ENCODE results near the gene SCARB1.

SCARB1 gene

DNA sequence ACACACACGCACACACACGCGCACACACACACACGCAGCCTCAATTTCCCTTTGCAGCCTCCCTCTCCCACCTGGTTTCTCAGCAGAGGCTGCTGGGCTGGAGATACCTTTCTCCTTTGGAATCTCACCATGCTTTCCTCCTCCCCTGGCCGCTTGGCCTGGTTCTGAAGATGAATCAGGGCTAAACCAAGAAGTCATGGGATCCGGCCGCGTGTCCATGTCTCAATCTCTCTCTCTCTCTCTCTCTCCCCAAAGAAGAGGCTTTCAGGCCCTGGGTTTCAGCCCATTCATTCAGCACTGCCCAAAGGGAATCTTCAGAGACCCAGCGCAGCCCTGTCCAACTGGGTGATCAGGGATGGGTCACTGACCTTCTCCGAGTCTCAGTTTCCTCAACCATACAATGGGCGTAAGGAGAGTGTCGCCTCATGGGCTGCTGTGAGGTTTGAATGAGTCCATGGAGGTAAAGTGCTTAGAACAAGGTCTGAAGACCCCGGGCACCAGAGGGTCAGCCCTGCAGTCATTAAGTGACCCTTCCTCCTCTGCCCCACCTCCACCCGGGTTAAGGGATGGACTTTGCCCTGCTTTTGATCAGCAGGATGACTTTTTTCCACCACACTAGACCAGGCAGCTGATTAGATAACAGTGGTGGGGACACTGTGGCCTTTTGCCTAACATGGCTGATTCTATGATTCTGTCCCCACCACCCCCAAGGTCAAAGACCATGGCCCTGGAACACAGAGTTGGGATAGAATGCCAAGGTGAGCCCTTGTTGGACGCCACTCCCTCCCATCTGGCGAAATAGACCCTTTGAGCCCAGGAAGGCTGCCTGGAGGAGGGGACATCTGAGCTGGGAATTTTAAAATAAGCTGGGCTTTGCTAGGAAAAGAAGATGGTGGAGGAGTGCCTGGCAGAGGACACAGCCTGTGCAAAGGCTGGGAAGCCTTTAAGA is 42.1 kb downstream of the SCARB1 start:
- no peaks in the 10 kb centered on the region for H3K9me3 ChIP-seq (ENCODE audit: control insufficient read depth, low read depth, low read length)
- no peak overlapping the region for H3K4me3 ChIP-seq (ENCODE audit: low read length)
- H3K9ac ChIP-seq (ENCODE audit: low read length): no peak overlapping the region
- no peaks in the 10 kb centered on the region for H3K27me3 ChIP-seq (ENCODE audit: control insufficient read depth, insufficient read depth, low read length)
- peaks cover 15% of the 10 kb centered on the region for H3K4me1 ChIP-seq (ENCODE audit: control insufficient read depth, low read depth, low read length)
- H3K27ac ChIP-seq (ENCODE audit: low read length): no peak overlapping the region
- H3K36me3 ChIP-seq (ENCODE audit: control insufficient read depth, low read depth, low read length): no peaks in the 10 kb centered on the region

DNA sequence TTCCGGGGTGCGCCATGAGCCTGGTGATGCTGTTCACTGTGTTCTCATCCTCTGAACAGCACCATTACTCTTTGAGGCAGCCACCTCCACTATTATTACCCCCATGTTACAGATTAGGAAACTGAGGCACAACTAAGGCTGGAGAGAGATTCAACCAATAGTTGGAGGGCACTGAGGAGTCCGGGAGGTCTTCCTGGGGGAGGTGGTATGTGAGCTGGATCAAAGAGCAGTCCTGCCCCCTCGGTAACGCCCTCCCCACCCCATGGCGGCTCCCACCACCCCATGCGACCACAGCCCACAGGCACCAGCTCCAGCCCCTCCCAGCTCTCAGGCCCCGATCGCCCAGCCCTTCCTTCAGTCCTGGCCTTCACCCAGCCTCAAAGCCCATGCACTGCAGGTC is 43.5 kb downstream of the SCARB1 start:
- H3K9me3 ChIP-seq (ENCODE audit: control insufficient read depth, low read depth, low read length): no peaks in the 10 kb centered on the region
- H3K9ac ChIP-seq (ENCODE audit: low read length): no peak overlapping the region
- H3K27ac ChIP-seq (ENCODE audit: low read length): no peak overlapping the region
- no peaks in the 10 kb centered on the region for H3K36me3 ChIP-seq (ENCODE audit: control insufficient read depth, low read depth, low read length)
- no peak overlapping the region for H3K4me3 ChIP-seq (ENCODE audit: low read length)
- H3K27me3 ChIP-seq (ENCODE audit: control insufficient read depth, insufficient read depth, low read length): no peaks in the 10 kb centered on the region
- peaks cover 15% of the 10 kb centered on the region for H3K4me1 ChIP-seq (ENCODE audit: control insufficient read depth, low read depth, low read length)

DNA sequence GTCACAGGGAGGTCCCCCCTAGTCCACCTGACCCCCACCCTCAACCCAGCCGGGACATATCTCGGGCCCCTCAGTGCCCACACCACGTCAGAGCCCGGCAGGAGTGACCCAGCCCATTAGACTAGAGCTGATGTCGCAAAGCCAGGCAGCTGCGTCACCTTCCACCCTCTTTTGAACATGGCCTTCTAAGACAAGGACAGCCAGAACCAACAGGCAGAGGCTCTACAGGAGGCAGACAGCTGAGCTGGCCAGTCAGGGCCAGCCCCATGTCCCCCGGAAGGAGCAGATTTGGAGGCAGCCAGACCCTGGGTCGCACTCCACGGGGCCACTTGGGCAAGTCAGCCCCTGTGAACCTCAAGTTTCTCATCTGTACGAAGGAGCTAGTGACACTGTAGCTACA is 44.1 kb downstream of the SCARB1 start:
- Histone ChIP-seq H3K27ac (ENCODE audit: low read length) (no peak overlapping the region), H3K27me3 (ENCODE audit: control insufficient read depth, insufficient read depth, low read length) (no peaks in the 10 kb centered on the region), H3K36me3 (ENCODE audit: control insufficient read depth, low read depth, low read length) (no peaks in the 10 kb centered on the region), H3K9me3 (ENCODE audit: control insufficient read depth, low read depth, low read length) (no peaks in the 10 kb centered on the region), H3K9ac (ENCODE audit: low read length) (no peak overlapping the region), H3K4me1 (ENCODE audit: control insufficient read depth, low read depth, low read length) (peaks cover 13% of the 10 kb centered on the region), H3K4me3 (ENCODE audit: low read length) (no peak overlapping the region)

- Histone ChIP-seq H3K36me3 (ENCODE audit: control insufficient read depth, low read depth, low read length) (peaks cover under 1% of the 10 kb centered on the region), H3K4me3 (ENCODE audit: low read length) (no peak overlapping the region)
These were observed 44.6 kb downstream of the SCARB1 start for GRCh38 chr12:124819080-124819479.

DNA sequence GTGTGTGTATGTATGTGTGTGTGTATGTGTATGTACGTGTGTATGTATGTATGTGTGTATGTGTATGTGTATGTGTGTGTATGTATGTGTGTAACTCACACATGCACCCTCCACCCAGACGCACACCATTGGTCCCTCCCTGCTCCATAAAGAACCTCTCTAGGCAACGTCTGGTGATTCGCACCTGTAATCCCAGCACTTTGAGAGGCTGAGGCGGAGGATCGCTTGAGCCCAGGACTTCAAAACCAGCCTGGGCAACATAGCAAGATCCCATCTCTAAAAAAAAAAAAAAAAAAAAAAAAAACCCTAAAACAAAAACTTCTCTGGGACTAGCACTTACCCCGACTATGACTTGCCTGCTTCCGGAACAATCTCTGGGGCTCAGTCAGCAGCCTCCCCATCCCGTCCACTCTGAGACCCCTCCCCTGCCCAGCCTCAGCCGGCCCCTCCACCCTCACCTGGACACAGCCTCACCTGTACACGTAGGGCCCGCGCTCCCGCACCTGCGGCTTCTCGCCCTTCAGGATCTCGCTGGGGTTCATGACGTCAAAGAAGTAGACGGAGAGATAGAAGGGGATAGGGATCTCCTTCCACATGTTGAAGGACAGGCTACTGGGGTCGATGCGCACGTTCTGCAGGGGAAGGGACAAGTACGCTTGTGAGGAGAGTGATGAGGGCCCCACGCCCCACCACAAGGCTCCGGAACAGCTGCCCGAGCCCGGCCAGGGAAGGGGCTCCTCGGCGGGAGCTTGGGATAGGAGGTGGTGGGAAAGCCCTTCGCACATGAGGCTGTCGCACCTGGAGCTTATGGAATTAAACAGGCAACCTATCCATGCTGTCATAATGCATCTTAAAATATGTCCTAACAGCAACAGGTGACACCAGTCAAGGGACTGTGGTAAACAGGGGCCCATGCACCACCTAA is 46.3 kb downstream of the SCARB1 start:
- Histone ChIP-seq H3K4me1 (ENCODE audit: control insufficient read depth, low read depth, low read length) (no peaks in the 10 kb centered on the region), H3K4me3 (ENCODE audit: low read length) (no peak overlapping the region), H3K9ac (ENCODE audit: low read length) (no peak overlapping the region), H3K9me3 (ENCODE audit: control insufficient read depth, low read depth, low read length) (no peaks in the 10 kb centered on the region), H3K27ac (ENCODE audit: low read length) (no peak overlapping the region), H3K36me3 (ENCODE audit: control insufficient read depth, low read depth, low read length) (peaks cover 6% of the 10 kb centered on the region), H3K27me3 (ENCODE audit: control insufficient read depth, insufficient read depth, low read length) (no peaks in the 10 kb centered on the region)

More at GRCh38 chr12:124819080-124819479, 44.6 kb downstream of the SCARB1 start:
- H3K27me3 ChIP-seq (ENCODE audit: control insufficient read depth, insufficient read depth, low read length): no peaks in the 10 kb centered on the region
- no peak overlapping the region for H3K9ac ChIP-seq (ENCODE audit: low read length)
- H3K27ac ChIP-seq (ENCODE audit: low read length): no peak overlapping the region
- peaks cover 8% of the 10 kb centered on the region for H3K4me1 ChIP-seq (ENCODE audit: control insufficient read depth, low read depth, low read length)
- H3K9me3 ChIP-seq (ENCODE audit: control insufficient read depth, low read depth, low read length): no peaks in the 10 kb centered on the region

DNA sequence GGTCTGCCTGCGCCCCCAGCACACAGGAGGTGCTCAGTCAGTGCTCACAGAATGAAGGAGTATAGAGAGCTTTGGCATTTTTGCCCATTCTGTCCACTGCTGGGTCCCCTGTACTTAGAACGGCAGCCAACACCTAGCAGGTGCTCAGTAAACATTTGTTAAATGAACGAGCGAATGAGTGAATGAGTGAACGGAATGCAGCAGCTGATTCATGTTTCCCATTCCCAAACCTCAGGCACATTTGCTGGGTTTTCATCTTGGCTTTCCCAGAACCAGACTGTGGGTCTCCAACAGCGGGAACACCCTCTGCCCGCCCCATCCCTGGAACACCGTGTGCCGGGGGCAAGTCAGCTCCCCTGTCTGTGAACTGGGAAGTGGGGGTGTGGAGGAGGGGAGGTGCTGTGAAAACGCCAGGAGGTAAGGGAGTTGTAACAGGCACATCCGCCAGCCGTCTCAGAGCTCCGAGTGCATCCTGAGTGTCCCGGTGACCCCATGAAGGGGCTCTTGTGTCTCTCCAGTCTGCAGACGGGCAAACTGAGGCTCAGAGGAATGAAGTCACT is 47.3 kb downstream of the SCARB1 start:
- H3K27ac ChIP-seq (ENCODE audit: low read length): no peak overlapping the region

DNA sequence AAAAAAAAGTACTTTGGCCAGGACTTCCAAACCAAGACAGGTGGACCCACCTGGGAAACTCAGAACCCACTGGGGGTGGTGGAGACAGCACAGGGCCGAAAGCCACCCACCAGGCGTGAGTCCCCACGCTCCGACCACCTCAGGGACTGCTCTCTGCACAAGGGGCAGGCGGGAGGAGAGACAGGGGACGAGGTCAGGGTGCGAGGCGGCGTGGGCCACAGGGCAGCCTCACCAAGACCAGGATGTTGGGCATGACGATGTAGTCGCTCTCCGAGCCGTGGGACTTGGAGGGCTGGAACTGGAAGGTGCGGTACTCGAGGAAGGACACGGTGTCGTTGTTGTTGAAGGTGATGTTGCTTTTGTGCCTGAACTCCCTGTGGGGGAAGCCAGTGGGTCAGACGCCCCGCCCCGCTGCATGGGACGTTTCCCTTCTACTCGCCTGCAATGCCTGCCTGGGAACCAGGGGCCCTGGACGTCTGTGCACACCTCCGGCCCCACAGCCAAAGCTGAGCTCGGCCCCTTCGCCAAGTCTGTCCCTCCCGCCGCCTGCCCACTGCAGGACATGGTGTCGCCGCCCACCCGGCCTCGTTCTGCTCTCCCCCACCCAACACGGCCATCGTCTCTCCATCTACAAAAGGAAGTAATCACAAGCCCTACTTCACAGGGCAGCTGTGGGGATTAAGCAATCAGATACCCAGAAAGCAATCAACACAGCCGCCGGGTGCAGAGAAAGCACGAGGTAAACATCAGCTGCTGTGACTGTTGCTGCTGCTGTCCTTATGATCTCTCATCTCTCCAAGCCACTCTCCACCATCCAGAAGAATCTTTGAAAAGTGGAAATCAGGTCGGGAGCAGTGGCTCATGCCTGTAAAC is 48.7 kb downstream of the SCARB1 start:
- H3K9ac ChIP-seq (ENCODE audit: low read length): no peak overlapping the region
- no peak overlapping the region for H3K4me3 ChIP-seq (ENCODE audit: low read length)
- H3K36me3 ChIP-seq (ENCODE audit: control insufficient read depth, low read depth, low read length): peaks cover 6% of the 10 kb centered on the region
- H3K4me1 ChIP-seq (ENCODE audit: control insufficient read depth, low read depth, low read length): no peaks in the 10 kb centered on the region
- H3K9me3 ChIP-seq (ENCODE audit: control insufficient read depth, low read depth, low read length): no peaks in the 10 kb centered on the region
- no peak overlapping the region for H3K27ac ChIP-seq (ENCODE audit: low read length)
- H3K27me3 ChIP-seq (ENCODE audit: control insufficient read depth, insufficient read depth, low read length): no peaks in the 10 kb centered on the region

More for the DNA sequence above, 47.3 kb downstream of the SCARB1 start:
- Histone ChIP-seq H3K9me3 (ENCODE audit: control insufficient read depth, low read depth, low read length) (no peaks in the 10 kb centered on the region), H3K4me3 (ENCODE audit: low read length) (no peak overlapping the region), H3K4me1 (ENCODE audit: control insufficient read depth, low read depth, low read length) (no peaks in the 10 kb centered on the region), H3K9ac (ENCODE audit: low read length) (no peak overlapping the region), H3K36me3 (ENCODE audit: control insufficient read depth, low read depth, low read length) (peaks cover 6% of the 10 kb centered on the region), H3K27me3 (ENCODE audit: control insufficient read depth, insufficient read depth, low read length) (no peaks in the 10 kb centered on the region)

DNA sequence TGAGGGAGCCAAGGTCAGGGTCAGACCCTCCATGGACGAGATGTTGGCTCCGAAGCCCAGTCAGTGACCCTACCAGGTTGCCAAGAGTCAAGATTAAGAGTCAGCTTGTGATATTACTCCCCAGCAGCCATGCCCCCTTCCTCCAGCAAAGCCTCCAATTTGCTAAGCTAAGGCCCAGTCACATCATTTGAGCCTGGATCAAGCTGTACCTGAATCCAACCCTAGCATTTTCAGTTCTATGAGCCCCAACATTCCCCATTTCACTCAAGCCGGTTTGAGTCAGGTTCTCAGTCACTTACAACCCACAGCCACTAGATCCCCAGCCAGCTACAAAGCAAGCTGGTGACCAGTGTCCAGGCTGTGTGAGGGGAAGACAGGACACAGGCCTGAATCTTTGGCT is 49.9 kb downstream of the SCARB1 start:
- Histone ChIP-seq H3K4me3 (ENCODE audit: low read length) (no peak overlapping the region), H3K27ac (ENCODE audit: low read length) (no peak overlapping the region), H3K27me3 (ENCODE audit: control insufficient read depth, insufficient read depth, low read length) (no peaks in the 10 kb centered on the region), H3K9me3 (ENCODE audit: control insufficient read depth, low read depth, low read length) (no peaks in the 10 kb centered on the region), H3K4me1 (ENCODE audit: control insufficient read depth, low read depth, low read length) (no peaks in the 10 kb centered on the region), H3K36me3 (ENCODE audit: control insufficient read depth, low read depth, low read length) (peaks cover 9% of the 10 kb centered on the region), H3K9ac (ENCODE audit: low read length) (no peak overlapping the region)

- H3K27me3 ChIP-seq (ENCODE audit: control insufficient read depth, insufficient read depth, low read length): no peaks in the 10 kb centered on the region
- H3K4me1 ChIP-seq (ENCODE audit: control insufficient read depth, low read depth, low read length): no peaks in the 10 kb centered on the region
- H3K9ac ChIP-seq (ENCODE audit: low read length): no peak overlapping the region
- H3K27ac ChIP-seq (ENCODE audit: low read length): no peak overlapping the region
- H3K4me3 ChIP-seq (ENCODE audit: low read length): no peak overlapping the region
- H3K36me3 ChIP-seq (ENCODE audit: control insufficient read depth, low read depth, low read length): peaks cover 9% of the 10 kb centered on the region
- H3K9me3 ChIP-seq (ENCODE audit: control insufficient read depth, low read depth, low read length): no peaks in the 10 kb centered on the region
These were observed 50.7 kb downstream of the SCARB1 start for GRCh38 chr12:124812979-124813378.

- no peak overlapping the region for H3K4me3 ChIP-seq (ENCODE audit: low read length)
- peaks cover 9% of the 10 kb centered on the region for H3K36me3 ChIP-seq (ENCODE audit: control insufficient read depth, low read depth, low read length)
- H3K27ac ChIP-seq (ENCODE audit: low read length): no peak overlapping the region
- H3K9ac ChIP-seq (ENCODE audit: low read length): no peak overlapping the region
- H3K9me3 ChIP-seq (ENCODE audit: control insufficient read depth, low read depth, low read length): no peaks in the 10 kb centered on the region
- H3K27me3 ChIP-seq (ENCODE audit: control insufficient read depth, insufficient read depth, low read length): no peaks in the 10 kb centered on the region
- H3K4me1 ChIP-seq (ENCODE audit: control insufficient read depth, low read depth, low read length): no peaks in the 10 kb centered on the region
These were observed 51.3 kb downstream of the SCARB1 start for GRCh38 chr12:124812356-124812755.
